ENCODE data around the gene ACADS. TPM values are rescaled to one million over a fixed set of nuclear protein-coding genes. Genes with fewer than 3 reads are reported as not detected.

ACADS gene
- total and polyA plus RNA-seq, 2 of the 8 experiments (the other 6 are each of a cell fraction or from before 2014, with no cell fraction given) = 4.9 to 7.5 TPM

- TF ChIP-seq CHD7 (IDR thresholded peaks at IDR 0.05; ENCODE audit: insufficient replicate concordance, low read length) (no peak), GTF2F1 (IDR thresholded peaks at IDR 0.05; ENCODE audit: borderline replicate concordance, low read depth, low read length) (no peak), SIX5 (IDR thresholded peaks at IDR 0.05; ENCODE audit: low read depth, low read length) (no peak), SAP30 (IDR thresholded peaks at IDR 0.05; ENCODE audit: insufficient read depth, insufficient replicate concordance, low read length) (peak; percentile 36), TEAD4 (IDR thresholded peaks at IDR 0.05; ENCODE audit: low read depth, low read length) (no peak), CBX5 (IDR thresholded peaks at IDR 0.05; ENCODE audit: low read depth, low read length) (no peak), GABPA (IDR thresholded peaks at IDR 0.05; ENCODE audit: borderline replicate concordance, insufficient read depth, low read length) (no peak), RAD21 (IDR thresholded peaks at IDR 0.05 in 1 of 2, conservative IDR thresholded peaks at IDR 0.05 in 1 of 2; ENCODE audit: low read depth in 2 of 2, low read length in 2 of 2) (no peak), TBP (IDR thresholded peaks at IDR 0.05; ENCODE audit: low read depth, low read length) (peak; percentile 81), BRCA1 (IDR thresholded peaks at IDR 0.05; ENCODE audit: low read depth, low read length) (no peak), FOSL1 (IDR thresholded peaks at IDR 0.05; ENCODE audit: insufficient read depth, low read depth, low read length) (no peak)
Observed at GRCh38 chr12:120686151-120686689, 39.4 kb upstream of the ACADS start (continued).
